Activated T-helper 2 cell treated with anti-CD3 and anti-CD28 coated beads, Interferon-gamma antibody, Interleukin-2, Interleukin-4, amounts not matched to agents 10 μg/mL and 5 μg/mL and 100 μg/mL, durations not matched to agents 14 hours and 24 hours and 36 hours (primary cell): ENCODE results near the gene KSR2. TPM values are rescaled to one million over a fixed set of nuclear protein-coding genes. Genes with fewer than 3 reads are reported as not detected.

ENCODE experiments used
- DNase-seq: peaks from one replicate; pipeline ENCODE4 v3.0.0; 2021; ENCODE audit warnings: low spot score
- H3K27ac Mint-ChIP-seq: one replicate; pipeline ENCODE4 v1.8.0; 2021; ENCODE audit warnings: mixed read lengths
- H3K27me3 Mint-ChIP-seq: one replicate; pipeline ENCODE4 v1.8.0; 2021; ENCODE audit warnings: low read depth, mixed read lengths
- H3K36me3 Mint-ChIP-seq: one replicate; pipeline ENCODE4 v1.8.0; 2021; ENCODE audit warnings: low read depth, mixed read lengths
- H3K4me1 Mint-ChIP-seq: one replicate; pipeline ENCODE4 v1.8.0; 2021; ENCODE audit warnings: low read depth, mixed read lengths
- H3K4me3 Mint-ChIP-seq: one replicate; pipeline ENCODE4 v1.8.0; 2021; ENCODE audit warnings: low read depth, mild to moderate bottlenecking, moderate library complexity, mixed read lengths
- H3K9me3 Mint-ChIP-seq: one replicate; pipeline ENCODE4 v1.8.0; 2021; ENCODE audit warnings: mixed read lengths
- intact Hi-C: fragments of 100-400 bp; cut with micrococcal nuclease; formaldehyde crosslinking; loops from one replicate; pipeline ENCODE4 v1.15.1; 2023
- total RNA-seq: library from RNA; stranded (reverse); gene quantifications from 2 replicates; pipeline ENCODE4 v1.2.3, GENCODE V29; 2022

The KSR2 gene
- total RNA-seq, 1 donor from 2014 or later: 0.09 TPM

- no peak for DNase-seq
- Mint-ChIP-seq H3K36me3 (no peaks in the 10 kb centered on the region), H3K4me3 (no peak overlapping the region), H3K27ac (no peak overlapping the region), H3K4me1 (no peaks in the 10 kb centered on the region), H3K9me3 (peaks cover 5% of the 10 kb centered on the region), H3K27me3 (peaks cover 1% of the 10 kb centered on the region)
- intact Hi-C loops: loop anchor here (5.0 kb wide), 1 partner anchor 673 kb away; no protein-coding TSS in a partner anchor
Measured at GRCh38 chr12:117589021-117589420, 379.8 kb downstream of the KSR2 start.

GRCh38 chr12:117587631-117588287 lies 381.0 kb downstream of the KSR2 start:
- H3K4me3 Mint-ChIP-seq: no peak overlapping the region

GRCh38 chr12:117583677-117584225 lies 385.0 kb downstream of the KSR2 start:
- intact Hi-C loops: no loop called here
- Mint-ChIP-seq H3K4me3 (no peak overlapping the region), H3K4me1 (no peaks in the 10 kb centered on the region), H3K9me3 (no peaks in the 10 kb centered on the region), H3K27me3 (peaks cover 1% of the 10 kb centered on the region), H3K27ac (no peak overlapping the region), H3K36me3 (no peaks in the 10 kb centered on the region)
- DNase-seq: no peak

More at GRCh38 chr12:117587631-117588287, 381.0 kb downstream of the KSR2 start:
- H3K9me3 Mint-ChIP-seq: peaks cover 5% of the 10 kb centered on the region
- peaks cover 1% of the 10 kb centered on the region for H3K27me3 Mint-ChIP-seq
- peak; percentile 16 for DNase-seq
- H3K36me3 Mint-ChIP-seq: no peaks in the 10 kb centered on the region
- H3K27ac Mint-ChIP-seq: no peak overlapping the region
- H3K4me1 Mint-ChIP-seq: no peaks in the 10 kb centered on the region
- intact Hi-C loops: loop anchor here (2.0 to 5.0 kb wide), 3 partner anchors 221 to 675 kb away; no protein-coding TSS in a partner anchor

GRCh38 chr12:117583092-117583491 lies 385.7 kb downstream of the KSR2 start:
- Mint-ChIP-seq H3K9me3 (no peaks in the 10 kb centered on the region), H3K27ac (no peak overlapping the region), H3K4me3 (no peak overlapping the region), H3K4me1 (no peaks in the 10 kb centered on the region), H3K27me3 (peaks cover 1% of the 10 kb centered on the region), H3K36me3 (no peaks in the 10 kb centered on the region)
- intact Hi-C loops: no loop called here
- DNase-seq: no peak

- DNase-seq: no peak
- H3K27me3 Mint-ChIP-seq: peaks cover 1% of the 10 kb centered on the region
- no peak overlapping the region for H3K4me3 Mint-ChIP-seq
- intact Hi-C loops: no loop called here
- H3K27ac Mint-ChIP-seq: no peak overlapping the region
- H3K36me3 Mint-ChIP-seq: no peaks in the 10 kb centered on the region
- H3K4me1 Mint-ChIP-seq: no peaks in the 10 kb centered on the region
- H3K9me3 Mint-ChIP-seq: no peaks in the 10 kb centered on the region
Measured at GRCh38 chr12:117582135-117582784, 386.5 kb downstream of the KSR2 start.

GRCh38 chr12:117580718-117581062 lies 388.1 kb downstream of the KSR2 start:
- Mint-ChIP-seq H3K4me3 (no peak overlapping the region), H3K36me3 (no peaks in the 10 kb centered on the region)
- intact Hi-C loops: no loop called here

GRCh38 chr12:117580015-117580717 lies 388.6 kb downstream of the KSR2 start:
- Mint-ChIP-seq H3K36me3 (no peaks in the 10 kb centered on the region), H3K27me3 (no peaks in the 10 kb centered on the region), H3K4me1 (no peaks in the 10 kb centered on the region), H3K27ac (no peak overlapping the region), H3K9me3 (no peaks in the 10 kb centered on the region), H3K4me3 (no peak overlapping the region)
- no peak for DNase-seq
- intact Hi-C loops: no loop called here

More at GRCh38 chr12:117580718-117581062, 388.1 kb downstream of the KSR2 start:
- H3K4me1 Mint-ChIP-seq: no peaks in the 10 kb centered on the region
- H3K9me3 Mint-ChIP-seq: no peaks in the 10 kb centered on the region
- H3K27ac Mint-ChIP-seq: no peak overlapping the region
- H3K27me3 Mint-ChIP-seq: no peaks in the 10 kb centered on the region
- no peak for DNase-seq

GRCh38 chr12:117577122-117577657 lies 391.6 kb downstream of the KSR2 start:
- Mint-ChIP-seq H3K27me3 (no peaks in the 10 kb centered on the region), H3K9me3 (no peaks in the 10 kb centered on the region), H3K36me3 (no peaks in the 10 kb centered on the region), H3K4me3 (no peak overlapping the region), H3K4me1 (no peaks in the 10 kb centered on the region), H3K27ac (no peak overlapping the region)
- no peak for DNase-seq
- intact Hi-C loops: no loop called here

GRCh38 chr12:117576053-117576452 lies 392.7 kb downstream of the KSR2 start:
- Mint-ChIP-seq H3K4me3 (no peak overlapping the region), H3K27me3 (no peaks in the 10 kb centered on the region), H3K4me1 (no peaks in the 10 kb centered on the region), H3K36me3 (no peaks in the 10 kb centered on the region), H3K27ac (no peak overlapping the region), H3K9me3 (no peaks in the 10 kb centered on the region)
- intact Hi-C loops: no loop called here
- no peak for DNase-seq

- intact Hi-C loops: no loop called here
- Mint-ChIP-seq H3K36me3 (no peaks in the 10 kb centered on the region), H3K4me1 (no peaks in the 10 kb centered on the region), H3K4me3 (no peak overlapping the region), H3K27me3 (no peaks in the 10 kb centered on the region), H3K27ac (no peak overlapping the region), H3K9me3 (no peaks in the 10 kb centered on the region)
- no peak for DNase-seq
Measured at GRCh38 chr12:117574655-117575054, 394.1 kb downstream of the KSR2 start.

- Mint-ChIP-seq H3K9me3 (no peaks in the 10 kb centered on the region), H3K27me3 (no peaks in the 10 kb centered on the region), H3K4me3 (no peak overlapping the region), H3K36me3 (no peaks in the 10 kb centered on the region), H3K27ac (no peak overlapping the region), H3K4me1 (no peaks in the 10 kb centered on the region)
- intact Hi-C loops: no loop called here
- DNase-seq: no peak
Measured at GRCh38 chr12:117572755-117573154, 396.0 kb downstream of the KSR2 start.

GRCh38 chr12:117571321-117571720 lies 397.5 kb downstream of the KSR2 start:
- H3K27ac Mint-ChIP-seq: no peak overlapping the region
- no peaks in the 10 kb centered on the region for H3K4me1 Mint-ChIP-seq
- H3K36me3 Mint-ChIP-seq: no peaks in the 10 kb centered on the region
- no peak for DNase-seq
- no peak overlapping the region for H3K4me3 Mint-ChIP-seq
- no peaks in the 10 kb centered on the region for H3K9me3 Mint-ChIP-seq
- H3K27me3 Mint-ChIP-seq: no peaks in the 10 kb centered on the region
- intact Hi-C loops: no loop called here
